Uterus (tissue), 2 donors: ENCODE results near the gene RHBDL2.

Source experiments
- CTCF ChIP-seq, 4 experiments: fragments of 200-600 bp in 2 of 4; fragments of 450-650 bp in 2 of 4; sonication (generic) in 2 of 4; IDR thresholded peaks; one replicate each; pipeline ENCODE4 v1.5.1; 2016 to 2019; ENCODE audit warnings: antibody characterized with exemption in 4 of 4, mild to moderate bottlenecking in 2 of 4, moderate library complexity in 1 of 4
- POLR2A ChIP-seq, 2 donors: fragments of 450-650 bp; IDR thresholded peaks; one replicate each; pipeline ENCODE4 v1.6.1; 2016; ENCODE audit warnings: antibody characterized with exemption in 2 of 2, mild to moderate bottlenecking in 1 of 2, moderate library complexity in 1 of 2

DNA sequence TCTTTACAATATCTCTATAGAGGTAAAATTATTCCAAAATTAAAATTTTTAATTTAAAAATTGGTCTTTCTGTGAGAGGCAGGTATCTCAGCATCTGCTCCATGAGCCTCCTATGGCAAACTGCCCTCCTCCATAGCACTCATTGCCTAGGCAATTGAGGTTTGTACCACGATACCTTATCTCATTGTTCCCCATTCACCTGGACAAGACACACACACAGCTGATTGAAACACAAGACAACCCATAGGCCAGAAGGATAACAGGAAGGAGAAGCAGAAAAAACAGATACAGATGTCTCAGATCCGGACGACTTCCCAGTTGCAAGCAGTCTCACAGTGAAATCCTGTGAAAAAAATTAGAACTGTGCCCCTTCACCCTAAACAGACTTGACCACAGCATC lies 24.3 kb downstream of the RHBDL2 start:
- TF ChIP-seq CTCF (IDR thresholded peaks at IDR 0.05) (no peak), POLR2A (IDR thresholded peaks at IDR 0.05) (no peak)
